HG02885 (cell line): ENCODE data around the gene ATAD3B.
"Not testable (repeated sequence)": the region's sequence is repeated elsewhere in the genome, so short reads cannot be mapped to it uniquely, and the experiment has no call there.

Experiments
- ATAC-seq: cut with Tn5 transposase; IDR thresholded peaks from one replicate; pipeline ENCODE4 v1.9.1; 2021; ENCODE audit warnings: mild to moderate bottlenecking; ENCODE audit not compliant: unreplicated experiment, poor library complexity

The ATAD3B gene

DNA sequence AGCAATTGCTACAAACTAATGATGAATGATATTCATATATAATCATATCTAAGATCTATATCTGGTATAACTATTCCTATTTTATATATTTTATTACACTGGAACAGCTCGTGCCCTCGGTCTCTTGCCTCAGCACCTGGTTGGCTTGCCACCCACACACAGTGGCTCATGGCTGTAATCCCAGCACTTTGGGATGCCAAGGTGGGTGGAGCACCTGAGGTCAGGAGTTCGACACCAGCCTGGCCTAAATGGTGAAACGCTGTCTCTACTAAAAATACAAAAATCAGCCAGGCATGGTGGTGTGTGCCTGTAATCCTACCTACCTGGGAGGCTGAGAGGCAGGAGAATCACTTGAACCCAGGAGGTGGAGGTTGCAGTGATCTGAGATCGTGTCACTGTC, 34.2 kb downstream of the ATAD3B start:
- not testable (repeated sequence) for ATAC-seq

- ATAC-seq = no peak
These were observed 35.7 kb downstream of the ATAD3B start for GRCh38 chr1:1507305-1507704.

DNA sequence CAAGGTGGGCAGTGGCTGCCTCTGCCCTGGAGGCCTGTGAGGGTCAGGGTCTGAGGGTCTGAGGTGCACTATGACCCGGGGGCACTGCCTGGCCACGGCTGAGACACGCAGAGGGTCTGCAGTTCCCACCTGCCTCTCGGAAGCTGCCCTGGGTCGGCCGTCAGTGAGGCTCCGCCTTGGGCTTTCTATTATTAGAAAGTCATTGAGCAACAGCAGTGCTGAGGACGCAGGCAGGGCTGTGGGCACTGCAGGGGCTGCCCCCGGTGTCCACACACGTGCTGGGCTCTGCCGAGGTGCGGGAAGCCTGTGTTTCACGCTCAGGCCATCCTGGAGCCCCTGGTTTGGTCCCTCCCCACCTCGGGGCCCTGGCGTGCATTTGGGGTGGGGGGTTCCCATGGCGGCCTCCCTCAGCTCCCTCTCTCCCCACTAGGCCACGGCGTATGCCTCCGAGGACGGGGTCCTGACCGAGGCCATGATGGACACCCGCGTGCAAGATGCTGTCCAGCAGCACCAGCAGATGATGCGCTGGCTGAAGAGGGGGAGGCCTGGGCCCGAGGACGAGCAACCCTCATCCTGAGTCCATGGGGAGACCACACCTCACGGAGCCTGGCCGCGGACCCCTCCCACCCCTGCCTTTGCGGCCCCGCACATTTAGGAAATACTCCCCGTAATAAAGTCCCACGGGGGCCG, 37.4 kb downstream of the ATAD3B start:
- ATAC-seq = not testable (repeated sequence)

DNA sequence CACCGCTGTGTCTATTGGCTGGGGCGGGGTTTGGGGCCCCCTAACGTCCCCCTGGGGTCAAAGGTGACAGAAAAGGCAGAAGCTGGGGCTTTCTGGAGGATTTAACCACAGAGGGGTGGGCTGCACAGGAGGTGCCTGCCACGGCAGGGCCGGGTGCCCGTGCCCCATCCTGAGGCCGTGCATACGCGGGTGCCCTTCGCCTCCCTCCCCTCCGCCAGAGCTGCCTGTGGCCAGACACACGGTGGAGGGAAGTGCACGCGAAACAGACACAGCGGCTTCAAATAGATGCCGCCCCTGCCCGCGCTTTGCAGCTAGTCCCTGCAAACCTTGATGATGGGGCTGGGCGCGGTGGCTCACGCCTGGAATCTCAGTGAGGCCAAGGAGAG, 37.9 kb downstream of the ATAD3B start:
- ATAC-seq = not testable (repeated sequence)

- no peak for ATAC-seq
These were observed 39.5 kb downstream of the ATAD3B start for GRCh38 chr1:1510912-1511532.

DNA sequence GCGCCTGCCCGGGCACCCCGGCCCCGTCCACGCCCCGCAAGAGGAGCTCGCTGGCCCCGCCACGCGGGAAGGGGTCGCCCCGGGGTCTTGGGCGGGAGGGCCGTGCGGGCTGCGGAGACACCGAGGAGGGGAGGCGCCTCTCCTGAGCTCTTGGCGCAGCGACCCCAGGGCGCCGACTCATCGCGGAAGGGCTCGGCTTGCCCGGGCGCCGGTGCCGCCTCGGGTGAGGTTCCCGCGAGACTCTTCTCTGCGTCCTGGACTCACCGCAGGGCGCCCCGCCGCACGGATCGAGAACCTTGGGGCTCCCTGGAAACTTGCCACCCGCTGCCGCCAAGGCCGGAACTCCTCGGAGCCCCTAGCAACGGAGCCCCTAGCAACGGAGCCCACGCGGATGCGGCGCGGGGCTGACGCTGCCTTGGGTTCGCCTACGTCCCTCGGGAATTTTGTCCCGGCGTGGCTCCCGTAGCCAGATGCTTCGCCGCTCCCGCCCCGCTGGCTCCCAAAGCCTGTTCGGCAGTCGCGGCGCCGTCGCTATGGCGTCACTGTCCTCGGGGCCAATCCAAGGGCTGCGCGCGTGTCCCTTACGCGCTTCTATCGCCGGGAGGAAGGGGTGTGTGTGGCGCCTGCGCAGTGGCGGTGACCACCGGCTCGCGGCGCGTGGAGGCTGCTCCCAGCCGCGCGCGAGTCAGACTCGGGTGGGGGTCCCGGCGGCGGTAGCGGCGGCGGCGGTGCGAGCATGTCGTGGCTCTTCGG, 40.1 kb downstream of the ATAD3B start, which contains the start of gene ATAD3A:
Gene ATAD3A, plus strand, starts transcription at position 630 of the 753 bp plus-strand sequence. Its CDS starts 107 bp downstream, at position 737.
- peak; percentile 92 for ATAC-seq

- peak; percentile 12 for ATAC-seq
These were observed 40.9 kb downstream of the ATAD3B start for GRCh38 chr1:1512425-1512824.

DNA sequence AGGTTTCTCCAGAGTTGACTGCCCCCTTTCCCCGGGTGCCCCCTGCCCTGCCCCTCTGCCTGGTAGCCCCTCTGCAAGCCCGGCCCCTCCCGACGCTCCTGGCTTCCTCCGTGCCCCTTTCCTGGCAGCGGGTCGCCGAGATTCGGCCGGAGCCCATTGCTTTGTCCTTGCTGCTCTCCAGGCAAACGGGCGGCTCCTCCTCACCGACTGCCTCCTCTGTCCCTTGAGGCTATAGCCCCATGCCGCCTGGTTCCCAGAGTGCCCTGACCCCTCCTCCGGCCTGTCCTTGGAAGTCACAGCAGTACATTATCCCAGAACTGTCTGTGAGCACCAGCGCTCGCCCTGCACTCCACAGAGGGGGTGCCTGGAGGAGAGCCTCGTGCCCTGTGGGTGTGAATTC, 42.1 kb downstream of the ATAD3B start:
- ATAC-seq = not testable (repeated sequence)

DNA sequence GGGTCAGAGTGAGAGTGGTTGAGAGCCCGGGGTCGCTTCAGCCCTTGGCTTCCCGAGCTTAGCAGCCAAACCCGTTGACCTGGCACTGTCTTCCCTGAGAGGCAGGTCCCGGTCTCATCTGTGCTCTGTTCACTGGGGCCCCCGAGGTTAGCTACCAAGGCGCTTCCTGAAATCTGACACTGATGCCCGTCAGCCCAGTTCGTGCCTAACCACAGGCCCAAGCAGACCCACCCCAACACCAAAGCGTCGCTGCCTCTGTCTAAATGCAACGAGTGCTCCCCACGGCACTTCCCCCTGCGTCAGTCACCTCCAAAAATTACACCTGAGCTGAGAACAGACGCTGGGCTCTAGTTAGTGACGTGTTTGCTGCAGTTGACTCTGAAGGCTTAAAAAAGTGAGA, 42.8 kb downstream of the ATAD3B start:
- ATAC-seq = not testable (repeated sequence)

- ATAC-seq = not testable (repeated sequence)
These were observed 45.4 kb downstream of the ATAD3B start for GRCh38 chr1:1516923-1517322.

DNA sequence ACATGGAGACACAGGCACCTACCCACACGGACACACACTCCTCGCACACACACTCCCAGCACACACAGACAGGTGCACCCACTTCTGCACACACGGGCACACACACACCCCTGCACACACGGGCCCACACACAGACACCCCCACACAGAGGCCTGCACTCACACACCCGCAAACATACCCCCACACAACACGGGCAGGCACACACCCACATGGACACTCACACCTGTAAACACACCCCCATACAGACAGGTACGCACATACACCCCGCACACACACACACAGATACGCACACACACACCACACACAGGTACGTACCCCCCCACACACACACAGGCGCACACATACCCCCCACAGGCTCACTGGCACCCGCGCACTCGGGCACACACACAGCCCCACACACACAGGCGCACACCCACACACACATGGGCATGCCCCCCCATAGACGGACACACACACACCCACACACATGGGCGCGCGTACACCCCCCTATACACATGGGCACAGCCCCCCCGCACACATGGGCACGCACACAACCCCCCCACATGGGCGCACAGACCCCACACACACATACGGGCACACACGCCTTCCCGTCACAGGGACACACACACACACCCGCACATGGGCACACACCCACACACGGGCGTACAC, 46.5 kb downstream of the ATAD3B start:
- no peak for ATAC-seq

DNA sequence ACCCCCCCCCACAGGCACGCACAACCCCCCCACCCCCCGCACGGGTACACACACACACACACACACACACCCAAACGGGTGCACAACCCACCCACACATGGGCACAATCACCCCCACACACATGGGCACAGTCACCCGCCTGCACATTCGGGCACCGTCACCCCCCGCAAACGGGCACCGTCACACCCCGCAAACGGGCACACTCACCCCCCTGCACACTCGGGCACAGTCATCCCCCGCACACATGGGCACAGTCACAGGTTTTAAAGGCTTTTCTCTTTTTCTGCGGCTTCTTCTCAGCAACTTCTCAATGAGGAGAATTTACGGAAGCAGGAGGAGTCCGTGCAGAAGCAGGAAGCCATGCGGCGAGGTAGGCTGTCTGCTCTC, 47.0 kb downstream of the ATAD3B start:
- ATAC-seq = not testable (repeated sequence)

- not testable (repeated sequence) for ATAC-seq
These were observed 48.4 kb downstream of the ATAD3B start for GRCh38 chr1:1519805-1520505.

- ATAC-seq = no peak
These were observed 49.8 kb downstream of the ATAD3B start for GRCh38 chr1:1521331-1521730.

GRCh38 chr1:1522536-1522935, 51.0 kb downstream of the ATAD3B start:
- ATAC-seq = not testable (repeated sequence)

GRCh38 chr1:1523226-1523625, 51.7 kb downstream of the ATAD3B start:
- not testable (repeated sequence) for ATAC-seq

DNA sequence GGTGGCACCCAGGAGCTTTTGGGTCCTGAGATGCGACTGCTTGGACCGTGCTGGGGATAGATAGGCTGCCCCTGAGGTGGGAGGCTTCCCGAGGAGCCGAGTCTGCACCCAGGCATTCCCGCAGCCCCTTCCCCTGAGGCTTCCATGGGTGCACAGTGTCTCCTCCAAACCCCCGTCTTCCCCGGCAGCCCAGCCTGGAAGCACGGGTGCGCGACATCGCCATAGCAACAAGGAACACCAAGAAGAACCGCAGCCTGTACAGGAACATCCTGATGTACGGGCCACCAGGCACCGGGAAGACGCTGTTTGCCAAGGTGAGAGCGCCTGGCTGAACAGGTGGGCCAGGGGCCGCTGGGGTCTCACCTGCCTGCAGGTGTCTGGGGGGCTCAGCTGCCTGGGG, 52.1 kb downstream of the ATAD3B start:
- not testable (repeated sequence) for ATAC-seq

DNA sequence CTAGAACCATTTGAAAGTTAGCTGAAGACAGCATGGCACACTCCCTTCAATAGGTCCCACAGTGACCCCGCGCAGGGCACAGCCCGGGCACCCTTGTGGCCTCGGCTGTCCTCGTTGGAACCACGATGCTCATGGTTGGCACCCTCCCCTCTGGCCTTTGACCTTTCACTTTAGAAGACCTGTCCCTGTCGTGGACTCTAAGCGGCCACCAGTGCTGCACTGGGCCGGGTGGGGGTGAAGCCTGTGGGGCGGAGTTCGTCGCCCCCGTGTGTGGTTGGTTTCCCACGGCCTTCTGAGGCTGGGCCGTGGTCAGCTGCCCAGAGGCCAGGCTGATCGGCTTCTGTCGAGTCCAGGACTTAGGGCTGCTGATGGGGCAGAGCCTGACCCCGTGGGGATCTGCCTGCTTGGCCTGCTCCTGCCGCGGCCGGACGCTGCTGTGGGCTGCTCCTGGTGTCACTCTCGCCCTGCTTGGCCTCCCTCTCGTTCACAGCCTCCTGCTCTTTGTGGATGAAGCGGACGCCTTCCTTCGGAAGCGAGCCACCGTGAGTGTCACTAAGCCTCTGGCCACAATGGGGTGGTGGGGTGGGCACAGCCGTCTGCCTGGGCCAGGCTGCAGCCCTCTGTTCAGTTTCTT, 53.3 kb downstream of the ATAD3B start:
- not testable (repeated sequence) for ATAC-seq

DNA sequence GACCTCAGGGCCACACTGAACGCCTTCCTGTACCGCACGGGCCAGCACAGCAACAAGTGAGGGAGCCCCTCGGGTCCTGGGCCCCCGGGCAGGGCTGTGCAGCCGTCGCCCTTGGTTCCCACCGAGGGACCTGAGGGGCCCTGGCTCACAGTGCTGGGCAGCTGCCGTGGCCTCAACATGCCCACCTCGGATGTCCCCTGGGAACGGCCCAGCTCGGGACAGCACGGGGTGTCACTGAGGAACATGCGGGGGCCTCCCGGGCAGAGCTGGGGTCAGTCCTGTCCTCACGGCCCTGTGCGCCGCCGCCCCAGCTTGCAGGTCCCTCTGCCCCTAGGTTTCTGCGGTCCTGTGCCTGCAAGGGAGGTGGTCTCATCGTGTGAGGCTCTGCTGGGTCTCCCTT, 54.9 kb downstream of the ATAD3B start:
- not testable (repeated sequence) for ATAC-seq
